K562 (cell line): ENCODE data around the gene PACS1. TPM values are rescaled to one million over a fixed set of nuclear protein-coding genes. Genes with fewer than 3 reads are reported as not detected.

ENCODE experiments used
- BHLHE40 ChIP-seq: IDR thresholded peaks from 2 replicates; pipeline ENCODE4 v1.6.1; 2011; ENCODE audit warnings: low read length, improper control_type of control experiment
- CEBPB ChIP-seq: fragments of 450-650 bp; IDR thresholded peaks from 2 replicates; pipeline ENCODE4 v1.6.1; 2016; ENCODE audit warnings: missing genetic modification characterization, missing compliant biosample characterization
- FOXA1 ChIP-seq: fragments of 450-650 bp; IDR thresholded peaks from 2 replicates; pipeline ENCODE4 v1.6.1; 2016; ENCODE audit warnings: mild to moderate bottlenecking, borderline replicate concordance
- HDAC1 ChIP-seq, 2 experiments: fragments of 450-650 bp; IDR thresholded peaks; 2 replicates each; pipeline ENCODE4 v1.6.1; 2016 to 2017; ENCODE audit warnings: inconsistent platforms in 1 of 2, mild to moderate bottlenecking in 1 of 2, moderate library complexity in 1 of 2
- KDM4B ChIP-seq, 2 experiments: fragments of 450-650 bp in 1 of 2; sonication (generic) in 1 of 2; IDR thresholded peaks; 2 replicates each; pipeline ENCODE4 v1.6.1; 2016 to 2017; ENCODE audit warnings: borderline replicate concordance in 2 of 2, antibody characterized with exemption in 1 of 2, low read depth in 1 of 2, mild to moderate bottlenecking in 1 of 2
- NUFIP1 ChIP-seq: fragments of 450-650 bp; IDR thresholded peaks from 2 replicates; pipeline ENCODE4 v1.6.1; 2018; ENCODE audit not compliant: partially characterized antibody
- RAD21 ChIP-seq, 2 experiments: fragments of 250-450 bp in 1 of 2; fragments of 450-650 bp in 1 of 2; sonication (Bioruptor Pico) in 1 of 2; formaldehyde crosslinking in 1 of 2; IDR thresholded peaks in 1 of 2; conservative IDR thresholded peaks in 1 of 2; 2 replicates each; pipeline versions ENCODE4 v1.4.0 to v1.8.0; 2020 to 2022; ENCODE audit warnings: mild to moderate bottlenecking in 2 of 2, moderate library complexity in 1 of 2
- SRF ChIP-seq, 2 experiments: fragments of 250-450, 450-650 bp in 1 of 2; sonication (Bioruptor Pico) in 1 of 2; sonication (generic) in 1 of 2; formaldehyde crosslinking; IDR thresholded peaks; 2 replicates each; pipeline versions ENCODE4 v1.5.0 to v1.5.1; 2020 to 2022; ENCODE audit warnings: mild to moderate bottlenecking in 1 of 2, missing genetic modification reagents in 1 of 2
- TBP ChIP-seq: optimal IDR thresholded peaks from 2 replicates; pipeline ENCODE3; 2011; ENCODE audit warnings: low read depth, low read length, improper control_type of control experiment
- XRCC5 ChIP-seq: fragments of 200-400 bp; formaldehyde crosslinking; IDR thresholded peaks from 2 replicates; pipeline ENCODE4 v1.6.1; 2017; ENCODE audit warnings: low read depth, mild to moderate bottlenecking, low read length
- ZNF324 ChIP-seq: fragments of 250-450 bp; sonication (Bioruptor Pico); IDR thresholded peaks from 2 replicates; pipeline ENCODE4 v1.4.0; 2020; ENCODE audit warnings: mild to moderate bottlenecking
- polyA plus RNA-seq, 8 experiments: library from polyadenylated mRNA; depleted of rRNA in 4 of 8; stranded (reverse) in 5 of 8; unstranded in 3 of 8; fragments of >200 nt; fragmentation: Nextera tagmentation in 2 of 8; fragmentation: Illumina TruSeq in 1 of 8; extraction: Ambion mirVana in 2 of 8; extraction: Trizol in 1 of 8; gene quantifications; 2 replicates each; pipeline versions ENCODE4 v1.2.1 to v1.2.3, GENCODE V29; 2011 to 2014; ENCODE audit warnings: inconsistent platforms in 1 of 8, missing spikeins in 1 of 8
- total RNA-seq, 7 experiments: library from RNA; depleted of rRNA in 6 of 7; stranded (reverse); fragments of >200 nt in 6 of 7; fragmentation: Illumina TruSeq in 2 of 7; extraction: Trizol in 2 of 7; gene quantifications; 2 replicates each; pipeline versions ENCODE4 v1.2.1 to v1.2.3, GENCODE V29; 2011 to 2021; ENCODE audit warnings: low replicate concordance in 1 of 7
- TF ChIP-seq, protein P1 (sequence below): fragments of 450-650 bp; formaldehyde crosslinking; IDR thresholded peaks from 2 replicates; pipeline ENCODE4 v1.4.0; 2020; ENCODE audit warnings: mild to moderate bottlenecking, moderate library complexity
- TF ChIP-seq, protein P2 (sequence below): sonication (generic); formaldehyde crosslinking; IDR thresholded peaks from 2 replicates; pipeline ENCODE4 v1.8.0; 2022; ENCODE audit warnings: mild to moderate bottlenecking, missing genetic modification reagents
- TF ChIP-seq, protein P3 (sequence below): fragments of 200-800 bp; sonication (Bioruptor generic); IDR thresholded peaks from 2 replicates; pipeline ENCODE4 v1.6.1; 2017; ENCODE audit warnings: missing genetic modification characterization, missing compliant biosample characterization
- TF ChIP-seq, protein P4 (sequence below): fragments of 450-650 bp; IDR thresholded peaks from 2 replicates; pipeline ENCODE4 v1.6.1; 2017; ENCODE audit warnings: antibody characterized with exemption, mild to moderate bottlenecking
- TF ChIP-seq, protein P5 (sequence below), 3 experiments: IDR thresholded peaks in 2 of 3; conservative IDR thresholded peaks in 1 of 3; 2 replicates each; pipeline ENCODE4 v1.5.1; 2011 to 2012; ENCODE audit warnings: low read length in 3 of 3, mild to moderate bottlenecking in 3 of 3, control low read depth in 2 of 3, improper control_type of control experiment in 1 of 3, inconsistent platforms in 1 of 3, low read depth in 1 of 3, mixed read lengths in 1 of 3, moderate library complexity in 1 of 3; ENCODE audit not compliant: insufficient read depth in 2 of 3

PACS1 gene
- total and polyA plus RNA-seq, 9 of the 15 experiments (the other 6 are each of a cell fraction or from before 2014, with no cell fraction given) = 0.34 to 28.1 (median 8.5) TPM

DNA sequence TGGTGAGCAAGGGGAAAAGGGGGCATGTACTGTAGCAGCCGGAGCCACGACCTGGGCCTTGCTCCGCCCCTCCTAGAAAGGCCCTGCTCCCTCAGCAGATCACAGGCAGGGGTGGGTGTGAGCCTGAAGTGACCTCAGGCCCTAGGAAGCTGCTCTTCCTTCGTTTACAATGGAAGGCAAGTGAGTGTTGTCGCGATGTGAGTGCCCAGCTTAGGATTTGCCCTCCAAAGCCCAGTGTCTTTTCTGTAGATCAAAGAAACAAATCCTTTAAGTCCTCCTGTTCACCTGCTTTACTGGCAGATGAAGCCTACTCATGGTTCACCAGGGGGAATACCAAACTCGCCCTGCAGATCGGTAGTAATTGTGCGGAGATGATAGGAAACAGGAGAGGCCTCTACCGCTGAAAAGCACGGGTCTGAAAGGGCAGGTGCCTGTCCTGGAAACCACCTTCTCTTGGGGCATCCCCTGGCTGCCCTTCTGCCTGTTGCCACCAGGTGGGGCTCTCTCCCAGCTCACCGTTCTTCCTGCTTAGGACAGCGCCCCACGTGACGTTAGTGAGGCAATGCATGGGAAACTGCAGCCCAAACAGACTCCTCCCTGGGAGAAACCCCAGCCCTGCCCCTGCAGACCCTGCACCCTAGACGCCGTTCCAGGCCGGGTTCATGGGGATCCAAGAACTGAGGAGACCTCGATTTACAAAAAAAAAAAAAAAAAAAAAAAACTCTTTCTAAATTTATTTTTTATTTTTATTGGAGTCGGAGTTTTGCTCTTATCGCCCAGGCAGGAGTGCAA lies 152.5 kb downstream of the PACS1 start (continued):
- TF ChIP-seq ZNF324 (CRISPR knock-in tag) (no peak), SRF (CRISPR knock-in tag; IDR thresholded peaks at IDR 0.05) (peak in 1 of 2 experiments; percentile 96; a peak in 1 of 4 replicates), HDAC1 (IDR thresholded peaks at IDR 0.05) (no peak), CEBPB (tag) (peak; percentile 74), FOXA1 (no peak), KDM4B (IDR thresholded peaks at IDR 0.05; ENCODE audit: borderline replicate concordance in 2 of 2, low read depth in 1 of 2) (no peak), BHLHE40 (peak; percentile 64; the same call in 1 of the 2 replicates), XRCC5 (peak; percentile 97), TBP (peak; percentile 38), RAD21 (CRISPR knock-in tag; conservative IDR thresholded peaks at IDR 0.05 in 1 of 2, IDR thresholded peaks at IDR 0.05 in 1 of 2) (peak; percentile 92 to 97), NUFIP1 (no peak)
- TF ChIP-seq, protein P1, sequence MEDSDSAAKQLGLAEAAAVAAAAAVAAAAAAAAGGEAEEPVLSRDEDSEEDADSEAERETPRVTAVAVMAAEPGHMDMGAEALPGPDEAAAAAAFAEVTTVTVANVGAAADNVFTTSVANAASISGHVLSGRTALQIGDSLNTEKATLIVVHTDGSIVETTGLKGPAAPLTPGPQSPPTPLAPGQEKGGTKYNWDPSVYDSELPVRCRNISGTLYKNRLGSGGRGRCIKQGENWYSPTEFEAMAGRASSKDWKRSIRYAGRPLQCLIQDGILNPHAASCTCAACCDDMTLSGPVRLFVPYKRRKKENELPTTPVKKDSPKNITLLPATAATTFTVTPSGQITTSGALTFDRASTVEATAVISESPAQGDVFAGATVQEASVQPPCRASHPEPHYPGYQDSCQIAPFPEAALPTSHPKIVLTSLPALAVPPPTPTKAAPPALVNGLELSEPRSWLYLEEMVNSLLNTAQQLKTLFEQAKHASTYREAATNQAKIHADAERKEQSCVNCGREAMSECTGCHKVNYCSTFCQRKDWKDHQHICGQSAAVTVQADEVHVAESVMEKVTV = peak; percentile 83
- TF ChIP-seq, protein P2, sequence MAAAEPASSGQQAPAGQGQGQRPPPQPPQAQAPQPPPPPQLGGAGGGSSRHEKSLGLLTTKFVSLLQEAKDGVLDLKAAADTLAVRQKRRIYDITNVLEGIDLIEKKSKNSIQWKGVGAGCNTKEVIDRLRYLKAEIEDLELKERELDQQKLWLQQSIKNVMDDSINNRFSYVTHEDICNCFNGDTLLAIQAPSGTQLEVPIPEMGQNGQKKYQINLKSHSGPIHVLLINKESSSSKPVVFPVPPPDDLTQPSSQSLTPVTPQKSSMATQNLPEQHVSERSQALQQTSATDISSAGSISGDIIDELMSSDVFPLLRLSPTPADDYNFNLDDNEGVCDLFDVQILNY (CRISPR knock-in tag) = no peak
- TF ChIP-seq, protein P3, sequence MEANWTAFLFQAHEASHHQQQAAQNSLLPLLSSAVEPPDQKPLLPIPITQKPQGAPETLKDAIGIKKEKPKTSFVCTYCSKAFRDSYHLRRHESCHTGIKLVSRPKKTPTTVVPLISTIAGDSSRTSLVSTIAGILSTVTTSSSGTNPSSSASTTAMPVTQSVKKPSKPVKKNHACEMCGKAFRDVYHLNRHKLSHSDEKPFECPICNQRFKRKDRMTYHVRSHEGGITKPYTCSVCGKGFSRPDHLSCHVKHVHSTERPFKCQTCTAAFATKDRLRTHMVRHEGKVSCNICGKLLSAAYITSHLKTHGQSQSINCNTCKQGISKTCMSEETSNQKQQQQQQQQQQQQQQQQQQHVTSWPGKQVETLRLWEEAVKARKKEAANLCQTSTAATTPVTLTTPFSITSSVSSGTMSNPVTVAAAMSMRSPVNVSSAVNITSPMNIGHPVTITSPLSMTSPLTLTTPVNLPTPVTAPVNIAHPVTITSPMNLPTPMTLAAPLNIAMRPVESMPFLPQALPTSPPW (CRISPR knock-in tag) = peak; percentile 35; the same call in 1 of the 2 replicates
- TF ChIP-seq, protein P4, sequence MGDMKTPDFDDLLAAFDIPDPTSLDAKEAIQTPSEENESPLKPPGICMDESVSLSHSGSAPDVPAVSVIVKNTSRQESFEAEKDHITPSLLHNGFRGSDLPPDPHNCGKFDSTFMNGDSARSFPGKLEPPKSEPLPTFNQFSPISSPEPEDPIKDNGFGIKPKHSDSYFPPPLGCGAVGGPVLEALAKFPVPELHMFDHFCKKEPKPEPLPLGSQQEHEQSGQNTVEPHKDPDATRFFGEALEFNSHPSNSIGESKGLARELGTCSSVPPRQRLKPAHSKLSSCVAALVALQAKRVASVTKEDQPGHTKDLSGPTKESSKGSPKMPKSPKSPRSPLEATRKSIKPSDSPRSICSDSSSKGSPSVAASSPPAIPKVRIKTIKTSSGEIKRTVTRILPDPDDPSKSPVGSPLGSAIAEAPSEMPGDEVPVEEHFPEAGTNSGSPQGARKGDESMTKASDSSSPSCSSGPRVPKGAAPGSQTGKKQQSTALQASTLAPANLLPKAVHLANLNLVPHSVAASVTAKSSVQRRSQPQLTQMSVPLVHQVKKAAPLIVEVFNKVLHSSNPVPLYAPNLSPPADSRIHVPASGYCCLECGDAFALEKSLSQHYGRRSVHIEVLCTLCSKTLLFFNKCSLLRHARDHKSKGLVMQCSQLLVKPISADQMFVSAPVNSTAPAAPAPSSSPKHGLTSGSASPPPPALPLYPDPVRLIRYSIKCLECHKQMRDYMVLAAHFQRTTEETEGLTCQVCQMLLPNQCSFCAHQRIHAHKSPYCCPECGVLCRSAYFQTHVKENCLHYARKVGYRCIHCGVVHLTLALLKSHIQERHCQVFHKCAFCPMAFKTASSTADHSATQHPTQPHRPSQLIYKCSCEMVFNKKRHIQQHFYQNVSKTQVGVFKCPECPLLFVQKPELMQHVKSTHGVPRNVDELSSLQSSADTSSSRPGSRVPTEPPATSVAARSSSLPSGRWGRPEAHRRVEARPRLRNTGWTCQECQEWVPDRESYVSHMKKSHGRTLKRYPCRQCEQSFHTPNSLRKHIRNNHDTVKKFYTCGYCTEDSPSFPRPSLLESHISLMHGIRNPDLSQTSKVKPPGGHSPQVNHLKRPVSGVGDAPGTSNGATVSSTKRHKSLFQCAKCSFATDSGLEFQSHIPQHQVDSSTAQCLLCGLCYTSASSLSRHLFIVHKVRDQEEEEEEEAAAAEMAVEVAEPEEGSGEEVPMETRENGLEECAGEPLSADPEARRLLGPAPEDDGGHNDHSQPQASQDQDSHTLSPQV = peak; percentile 82
- TF ChIP-seq, protein P5, sequence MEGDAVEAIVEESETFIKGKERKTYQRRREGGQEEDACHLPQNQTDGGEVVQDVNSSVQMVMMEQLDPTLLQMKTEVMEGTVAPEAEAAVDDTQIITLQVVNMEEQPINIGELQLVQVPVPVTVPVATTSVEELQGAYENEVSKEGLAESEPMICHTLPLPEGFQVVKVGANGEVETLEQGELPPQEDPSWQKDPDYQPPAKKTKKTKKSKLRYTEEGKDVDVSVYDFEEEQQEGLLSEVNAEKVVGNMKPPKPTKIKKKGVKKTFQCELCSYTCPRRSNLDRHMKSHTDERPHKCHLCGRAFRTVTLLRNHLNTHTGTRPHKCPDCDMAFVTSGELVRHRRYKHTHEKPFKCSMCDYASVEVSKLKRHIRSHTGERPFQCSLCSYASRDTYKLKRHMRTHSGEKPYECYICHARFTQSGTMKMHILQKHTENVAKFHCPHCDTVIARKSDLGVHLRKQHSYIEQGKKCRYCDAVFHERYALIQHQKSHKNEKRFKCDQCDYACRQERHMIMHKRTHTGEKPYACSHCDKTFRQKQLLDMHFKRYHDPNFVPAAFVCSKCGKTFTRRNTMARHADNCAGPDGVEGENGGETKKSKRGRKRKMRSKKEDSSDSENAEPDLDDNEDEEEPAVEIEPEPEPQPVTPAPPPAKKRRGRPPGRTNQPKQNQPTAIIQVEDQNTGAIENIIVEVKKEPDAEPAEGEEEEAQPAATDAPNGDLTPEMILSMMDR (IDR thresholded peaks at IDR 0.05 in 2 of 3, conservative IDR thresholded peaks at IDR 0.05 in 1 of 3; ENCODE audit: insufficient read depth in 2 of 3, low read depth in 1 of 3, low read length in 3 of 3) = peak; percentile 100
